K562 (cell line): Measurements from ENCODE around the gene PRPSAP1. TPM values are rescaled to one million over a fixed set of nuclear protein-coding genes. Genes with fewer than 3 reads are reported as not detected.
A peak's percentile ranks its signal among the peaks of the same experiment; 100 is the strongest.

Source experiments
- BCOR ChIP-seq: fragments of 450-650 bp; IDR thresholded peaks from 2 replicates; pipeline ENCODE4 v1.6.1; 2016
- GABPB1 ChIP-seq: sonication (generic); formaldehyde crosslinking; IDR thresholded peaks from 2 replicates; pipeline ENCODE4 v1.8.0; 2022; ENCODE audit warnings: mild to moderate bottlenecking, missing genetic modification reagents
- HDAC1 ChIP-seq, 2 experiments: fragments of 450-650 bp; IDR thresholded peaks; 2 replicates each; pipeline ENCODE4 v1.6.1; 2016 to 2017; ENCODE audit warnings: inconsistent platforms in 1 of 2, mild to moderate bottlenecking in 1 of 2, moderate library complexity in 1 of 2
- HEY1 ChIP-seq: fragments of 250-450 bp; sonication (Bioruptor Pico); IDR thresholded peaks from 2 replicates; pipeline ENCODE4 v1.5.0; 2020; ENCODE audit warnings: mild to moderate bottlenecking, moderate library complexity, borderline replicate concordance
- KLF16 ChIP-seq: IDR thresholded peaks from 2 replicates; pipeline ENCODE4 v1.6.1; 2016; ENCODE audit warnings: antibody characterized with exemption
- MAZ ChIP-seq, 2 experiments: fragments of 450-650 bp in 1 of 2; sonication (generic) in 1 of 2; formaldehyde crosslinking; IDR thresholded peaks in 1 of 2; conservative IDR thresholded peaks in 1 of 2; 2 replicates each; pipeline versions ENCODE4 v1.4.0 to v1.5.0; 2020; ENCODE audit warnings: mild to moderate bottlenecking in 1 of 2, missing genetic modification reagents in 1 of 2
- MEF2A ChIP-seq: IDR thresholded peaks from 2 replicates; pipeline ENCODE4 v1.6.1; 2011; ENCODE audit warnings: low read depth, mild to moderate bottlenecking, low read length, moderate library complexity; ENCODE audit not compliant: control insufficient read depth
- MTA2 ChIP-seq: fragments of 450-650 bp; IDR thresholded peaks from 2 replicates; pipeline ENCODE4 v1.6.1; 2016; ENCODE audit warnings: low read depth
- NCOA6 ChIP-seq: fragments of 450-650 bp; IDR thresholded peaks from 2 replicates; pipeline ENCODE4 v1.6.1; 2017; ENCODE audit warnings: mild to moderate bottlenecking
- NFXL1 ChIP-seq: fragments of 450-650 bp; formaldehyde crosslinking; IDR thresholded peaks from 2 replicates; pipeline ENCODE4 v1.4.0; 2021; ENCODE audit warnings: mild to moderate bottlenecking
- POU5F1 ChIP-seq: fragments of 150-350 bp; IDR thresholded peaks from 2 replicates; pipeline ENCODE4 v1.6.1; 2014; ENCODE audit warnings: borderline replicate concordance, low read length, low read depth, mild to moderate bottlenecking; ENCODE audit not compliant: partially characterized antibody
- RNF2 ChIP-seq: sonication (generic); IDR thresholded peaks from 2 replicates; pipeline ENCODE4 v1.6.1; 2016
- SNIP1 ChIP-seq: fragments of 450-650 bp; IDR thresholded peaks from 2 replicates; pipeline ENCODE4 v1.7.1; 2017; ENCODE audit warnings: low read depth, mild to moderate bottlenecking
- YBX1 ChIP-seq: fragments of 450-650 bp; IDR thresholded peaks from 2 replicates; pipeline ENCODE4 v1.7.1; 2016; ENCODE audit warnings: mild to moderate bottlenecking
- ZNF134 ChIP-seq: fragments of 250-450 bp; sonication (Bioruptor Pico); conservative IDR thresholded peaks from 2 replicates; pipeline ENCODE4 v1.4.0; 2020
- ZNF224 ChIP-seq: sonication (generic); formaldehyde crosslinking; IDR thresholded peaks from 2 replicates; pipeline ENCODE4 v1.8.0; 2022; ENCODE audit warnings: mild to moderate bottlenecking, missing genetic modification reagents
- ZNF354B ChIP-seq: fragments of 250-450 bp; sonication (Bioruptor Pico); IDR thresholded peaks from 2 replicates; pipeline ENCODE4 v1.4.0; 2020
- polyA plus RNA-seq, 8 experiments: library from polyadenylated mRNA; depleted of rRNA in 4 of 8; stranded (reverse) in 5 of 8; unstranded in 3 of 8; fragments of >200 nt; fragmentation: Nextera tagmentation in 2 of 8; fragmentation: Illumina TruSeq in 1 of 8; extraction: Ambion mirVana in 2 of 8; extraction: Trizol in 1 of 8; gene quantifications; 2 replicates each; pipeline versions ENCODE4 v1.2.1 to v1.2.3, GENCODE V29; 2011 to 2014; ENCODE audit warnings: inconsistent platforms in 1 of 8, missing spikeins in 1 of 8
- total RNA-seq, 7 experiments: library from RNA; depleted of rRNA in 6 of 7; stranded (reverse); fragments of >200 nt in 6 of 7; fragmentation: Illumina TruSeq in 2 of 7; extraction: Trizol in 2 of 7; gene quantifications; 2 replicates each; pipeline versions ENCODE4 v1.2.1 to v1.2.3, GENCODE V29; 2011 to 2021; ENCODE audit warnings: low replicate concordance in 1 of 7
- TF ChIP-seq, protein P1 (sequence below): sonication (generic); formaldehyde crosslinking; IDR thresholded peaks from 2 replicates; pipeline ENCODE4 v1.8.0; 2022; ENCODE audit warnings: missing genetic modification reagents, mild to moderate bottlenecking, moderate library complexity, borderline replicate concordance
- TF ChIP-seq, protein P2 (sequence below): sonication (generic); formaldehyde crosslinking; IDR thresholded peaks from 2 replicates; pipeline ENCODE4 v1.8.0; 2023; ENCODE audit warnings: mild to moderate bottlenecking, missing genetic modification reagents
- TF ChIP-seq, protein P3 (sequence below): sonication (generic); formaldehyde crosslinking; IDR thresholded peaks from 2 replicates; pipeline ENCODE4 v1.8.1; 2023; ENCODE audit warnings: missing genetic modification reagents, mild to moderate bottlenecking, borderline replicate concordance

PRPSAP1 gene
- total and polyA plus RNA-seq, 9 of the 15 experiments (the other 6 are each of a cell fraction or from before 2014, with no cell fraction given): 21.9 to 77.1 (median 40.8) TPM

DNA sequence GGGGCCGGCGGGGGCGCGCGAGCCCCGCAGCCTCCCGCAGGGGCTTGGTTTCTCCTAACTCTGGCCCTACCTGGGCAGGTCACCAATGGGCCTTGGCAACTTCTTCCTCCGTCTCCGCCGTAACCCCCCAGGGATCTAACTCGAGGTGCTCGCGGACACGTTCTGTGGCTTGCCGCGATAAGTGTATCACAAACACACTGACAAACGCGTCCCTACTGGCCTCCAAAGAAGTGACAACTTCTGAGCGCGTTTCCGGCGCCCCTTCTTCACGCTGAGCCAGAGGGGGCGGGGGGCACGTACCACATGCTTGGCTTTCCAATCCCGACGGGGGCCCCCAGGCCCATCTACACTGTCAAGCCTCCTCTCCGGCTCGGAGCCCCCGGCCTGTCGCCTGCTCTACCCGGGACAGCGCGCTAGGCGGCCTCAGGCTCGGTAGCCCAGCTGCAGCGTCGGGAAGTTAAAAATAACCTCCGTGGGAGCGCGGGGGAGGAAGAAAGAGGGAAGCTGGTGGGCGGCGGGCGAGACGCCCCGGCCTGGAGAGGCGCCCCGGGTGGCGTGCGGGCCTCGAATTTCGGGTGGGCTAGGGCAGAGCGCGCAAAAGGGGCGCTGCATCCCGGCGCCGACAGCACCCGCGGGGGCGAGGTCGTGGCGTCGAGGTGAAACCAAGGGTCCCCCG lies 30.0 kb upstream of the PRPSAP1 start (continued):
- TF ChIP-seq POU5F1 (no peak), HEY1 (no peak), BCOR (0 out of 2 replicates have a peak, but pooled peaks have one; percentile 9), MAZ (CRISPR knock-in tag; conservative IDR thresholded peaks at IDR 0.05 in 1 of 2, IDR thresholded peaks at IDR 0.05 in 1 of 2) (peak in 1 of 2 experiments; percentile 74; a peak in 3 of 4 replicates), ZNF134 (CRISPR knock-in tag) (no peak), SNIP1 (no peak), RNF2 (peak; percentile 26), GABPB1 (CRISPR knock-in tag) (peak; percentile 62; the same call in 1 of the 2 replicates), ZNF224 (CRISPR knock-in tag) (0 out of 2 replicates have a peak, but pooled peaks have one; percentile 50), NFXL1 (no peak), NCOA6 (peak; percentile 85), MEF2A (peak; percentile 96), MTA2 (no peak), HDAC1 (IDR thresholded peaks at IDR 0.05) (peak in 1 of 2 experiments; percentile 53; a peak in 2 of 4 replicates), ZNF354B (CRISPR knock-in tag) (no peak), KLF16 (no peak), YBX1 (no peak)
- TF ChIP-seq, protein P1, sequence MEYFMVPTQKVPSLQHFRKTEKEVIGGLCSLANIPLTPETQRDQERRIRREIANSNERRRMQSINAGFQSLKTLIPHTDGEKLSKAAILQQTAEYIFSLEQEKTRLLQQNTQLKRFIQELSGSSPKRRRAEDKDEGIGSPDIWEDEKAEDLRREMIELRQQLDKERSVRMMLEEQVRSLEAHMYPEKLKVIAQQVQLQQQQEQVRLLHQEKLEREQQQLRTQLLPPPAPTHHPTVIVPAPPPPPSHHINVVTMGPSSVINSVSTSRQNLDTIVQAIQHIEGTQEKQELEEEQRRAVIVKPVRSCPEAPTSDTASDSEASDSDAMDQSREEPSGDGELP (CRISPR knock-in tag): peak; percentile 89
- TF ChIP-seq, protein P2, sequence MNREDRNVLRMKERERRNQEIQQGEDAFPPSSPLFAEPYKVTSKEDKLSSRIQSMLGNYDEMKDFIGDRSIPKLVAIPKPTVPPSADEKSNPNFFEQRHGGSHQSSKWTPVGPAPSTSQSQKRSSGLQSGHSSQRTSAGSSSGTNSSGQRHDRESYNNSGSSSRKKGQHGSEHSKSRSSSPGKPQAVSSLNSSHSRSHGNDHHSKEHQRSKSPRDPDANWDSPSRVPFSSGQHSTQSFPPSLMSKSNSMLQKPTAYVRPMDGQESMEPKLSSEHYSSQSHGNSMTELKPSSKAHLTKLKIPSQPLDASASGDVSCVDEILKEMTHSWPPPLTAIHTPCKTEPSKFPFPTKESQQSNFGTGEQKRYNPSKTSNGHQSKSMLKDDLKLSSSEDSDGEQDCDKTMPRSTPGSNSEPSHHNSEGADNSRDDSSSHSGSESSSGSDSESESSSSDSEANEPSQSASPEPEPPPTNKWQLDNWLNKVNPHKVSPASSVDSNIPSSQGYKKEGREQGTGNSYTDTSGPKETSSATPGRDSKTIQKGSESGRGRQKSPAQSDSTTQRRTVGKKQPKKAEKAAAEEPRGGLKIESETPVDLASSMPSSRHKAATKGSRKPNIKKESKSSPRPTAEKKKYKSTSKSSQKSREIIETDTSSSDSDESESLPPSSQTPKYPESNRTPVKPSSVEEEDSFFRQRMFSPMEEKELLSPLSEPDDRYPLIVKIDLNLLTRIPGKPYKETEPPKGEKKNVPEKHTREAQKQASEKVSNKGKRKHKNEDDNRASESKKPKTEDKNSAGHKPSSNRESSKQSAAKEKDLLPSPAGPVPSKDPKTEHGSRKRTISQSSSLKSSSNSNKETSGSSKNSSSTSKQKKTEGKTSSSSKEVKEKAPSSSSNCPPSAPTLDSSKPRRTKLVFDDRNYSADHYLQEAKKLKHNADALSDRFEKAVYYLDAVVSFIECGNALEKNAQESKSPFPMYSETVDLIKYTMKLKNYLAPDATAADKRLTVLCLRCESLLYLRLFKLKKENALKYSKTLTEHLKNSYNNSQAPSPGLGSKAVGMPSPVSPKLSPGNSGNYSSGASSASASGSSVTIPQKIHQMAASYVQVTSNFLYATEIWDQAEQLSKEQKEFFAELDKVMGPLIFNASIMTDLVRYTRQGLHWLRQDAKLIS (CRISPR knock-in tag): 0 out of 2 replicates have a peak, but pooled peaks have one; percentile 80
- TF ChIP-seq, protein P3, sequence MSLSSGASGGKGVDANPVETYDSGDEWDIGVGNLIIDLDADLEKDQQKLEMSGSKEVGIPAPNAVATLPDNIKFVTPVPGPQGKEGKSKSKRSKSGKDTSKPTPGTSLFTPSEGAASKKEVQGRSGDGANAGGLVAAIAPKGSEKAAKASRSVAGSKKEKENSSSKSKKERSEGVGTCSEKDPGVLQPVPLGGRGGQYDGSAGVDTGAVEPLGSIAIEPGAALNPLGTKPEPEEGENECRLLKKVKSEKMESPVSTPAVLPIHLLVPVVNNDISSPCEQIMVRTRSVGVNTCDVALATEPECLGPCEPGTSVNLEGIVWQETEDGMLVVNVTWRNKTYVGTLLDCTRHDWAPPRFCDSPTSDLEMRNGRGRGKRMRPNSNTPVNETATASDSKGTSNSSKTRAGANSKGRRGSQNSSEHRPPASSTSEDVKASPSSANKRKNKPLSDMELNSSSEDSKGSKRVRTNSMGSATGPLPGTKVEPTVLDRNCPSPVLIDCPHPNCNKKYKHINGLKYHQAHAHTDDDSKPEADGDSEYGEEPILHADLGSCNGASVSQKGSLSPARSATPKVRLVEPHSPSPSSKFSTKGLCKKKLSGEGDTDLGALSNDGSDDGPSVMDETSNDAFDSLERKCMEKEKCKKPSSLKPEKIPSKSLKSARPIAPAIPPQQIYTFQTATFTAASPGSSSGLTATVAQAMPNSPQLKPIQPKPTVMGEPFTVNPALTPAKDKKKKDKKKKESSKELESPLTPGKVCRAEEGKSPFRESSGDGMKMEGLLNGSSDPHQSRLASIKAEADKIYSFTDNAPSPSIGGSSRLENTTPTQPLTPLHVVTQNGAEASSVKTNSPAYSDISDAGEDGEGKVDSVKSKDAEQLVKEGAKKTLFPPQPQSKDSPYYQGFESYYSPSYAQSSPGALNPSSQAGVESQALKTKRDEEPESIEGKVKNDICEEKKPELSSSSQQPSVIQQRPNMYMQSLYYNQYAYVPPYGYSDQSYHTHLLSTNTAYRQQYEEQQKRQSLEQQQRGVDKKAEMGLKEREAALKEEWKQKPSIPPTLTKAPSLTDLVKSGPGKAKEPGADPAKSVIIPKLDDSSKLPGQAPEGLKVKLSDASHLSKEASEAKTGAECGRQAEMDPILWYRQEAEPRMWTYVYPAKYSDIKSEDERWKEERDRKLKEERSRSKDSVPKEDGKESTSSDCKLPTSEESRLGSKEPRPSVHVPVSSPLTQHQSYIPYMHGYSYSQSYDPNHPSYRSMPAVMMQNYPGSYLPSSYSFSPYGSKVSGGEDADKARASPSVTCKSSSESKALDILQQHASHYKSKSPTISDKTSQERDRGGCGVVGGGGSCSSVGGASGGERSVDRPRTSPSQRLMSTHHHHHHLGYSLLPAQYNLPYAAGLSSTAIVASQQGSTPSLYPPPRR (CRISPR knock-in tag): 0 out of 2 replicates have a peak, but pooled peaks have one; percentile 48
